ENCODE measurements around the gene UROD.
"Not testable (repeated sequence)": the region's sequence is repeated elsewhere in the genome, so short reads cannot be mapped to it uniquely, and the experiment has no call there.

Gene UROD

DNA sequence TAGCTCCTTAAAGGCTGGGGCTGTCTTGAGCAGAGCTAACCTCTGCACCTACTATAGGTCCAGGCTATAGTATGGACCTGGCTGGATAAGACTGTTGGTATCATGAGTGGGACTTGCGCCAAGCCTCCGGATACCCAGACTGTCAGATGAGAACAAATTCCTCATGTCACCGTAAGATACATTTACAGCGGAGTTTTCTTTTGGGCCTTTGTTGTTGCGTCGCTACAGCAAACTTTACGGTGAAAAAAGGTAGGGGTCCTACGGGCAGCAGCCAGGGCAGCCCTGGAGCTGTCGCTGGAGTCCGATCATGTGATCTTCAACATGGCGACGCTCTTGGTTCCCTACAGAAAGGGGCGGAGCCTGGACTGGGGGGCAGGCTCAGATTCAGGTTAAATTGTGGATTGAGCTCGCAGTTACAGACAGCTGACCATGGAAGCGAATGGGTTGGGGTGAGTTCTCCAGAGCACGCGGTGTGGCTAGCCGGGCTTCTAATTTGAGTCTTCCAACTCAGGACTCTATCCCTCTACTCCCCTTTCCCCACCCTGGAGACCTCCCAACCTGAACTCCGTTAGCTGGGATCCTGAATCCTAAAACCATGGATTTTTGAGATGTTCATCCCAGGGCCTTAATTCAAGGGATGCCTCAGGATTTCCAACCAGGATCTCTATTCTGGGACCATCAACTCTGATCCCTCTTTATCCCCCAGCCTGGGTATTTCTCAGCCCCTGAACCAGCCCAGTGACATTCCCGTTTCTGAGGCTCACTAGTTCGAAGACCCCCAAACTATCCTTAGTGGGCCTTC is at the start of gene UROD:
UROD (plus strand) TSS at position 418 of the 802 bp plus-strand sequence; CDS start at position 430, 12 bp downstream.
- no peaks in the 10 kb centered on the region for H3K27me3 Mint-ChIP-seq
- H3K9me3 Mint-ChIP-seq, result no peaks in the 10 kb centered on the region
- intact Hi-C loops (cut with micrococcal nuclease), result loop anchor here (1.0 to 5.0 kb wide), 5 partner anchors 235 to 480 kb away; partner anchors contain the start of genes RNU5D-1, RPS8 and TESK2
- H3K27ac Mint-ChIP-seq, result peak within 1 kb of the TSS; percentile 86
- peaks cover 67% of the 10 kb centered on the region for H3K36me3 Mint-ChIP-seq (ENCODE audit: low read depth)
- H3K4me3 Mint-ChIP-seq, result peak within 1 kb of the TSS; percentile 88
- H3K4me1 Mint-ChIP-seq (ENCODE audit: low read depth), result peaks cover 64% of the 10 kb centered on the region

GRCh38 chr1:44962729-44963128 is 49.3 kb upstream of the UROD start:
- no peaks in the 10 kb centered on the region for H3K9me3 Mint-ChIP-seq
- H3K27me3 Mint-ChIP-seq, result no peaks in the 10 kb centered on the region
- H3K4me3 Mint-ChIP-seq, result no peak overlapping the region
- H3K36me3 Mint-ChIP-seq (ENCODE audit: low read depth), result peaks cover 34% of the 10 kb centered on the region
- no peaks in the 10 kb centered on the region for H3K4me1 Mint-ChIP-seq (ENCODE audit: low read depth)
- intact Hi-C loops (cut with micrococcal nuclease), result no loop called here
- H3K27ac Mint-ChIP-seq, result no peak overlapping the region

GRCh38 chr1:44964396-44964795 is 47.7 kb upstream of the UROD start:
- Mint-ChIP-seq H3K36me3 (ENCODE audit: low read depth) (peaks cover 41% of the 10 kb centered on the region), H3K4me3 (no peak overlapping the region), H3K9me3 (no peaks in the 10 kb centered on the region), H3K27me3 (no peaks in the 10 kb centered on the region), H3K27ac (no peak overlapping the region), H3K4me1 (ENCODE audit: low read depth) (no peaks in the 10 kb centered on the region)
- intact Hi-C loops (cut with micrococcal nuclease), result no loop called here

- no peaks in the 10 kb centered on the region for H3K9me3 Mint-ChIP-seq
- H3K27ac Mint-ChIP-seq, result no peak overlapping the region
- intact Hi-C loops (cut with micrococcal nuclease), result no loop called here
- peaks cover 65% of the 10 kb centered on the region for H3K36me3 Mint-ChIP-seq (ENCODE audit: low read depth)
- no peak overlapping the region for H3K4me3 Mint-ChIP-seq
- H3K27me3 Mint-ChIP-seq, result no peaks in the 10 kb centered on the region
- peaks cover 8% of the 10 kb centered on the region for H3K4me1 Mint-ChIP-seq (ENCODE audit: low read depth)
Measured at GRCh38 chr1:44970317-44970716, 41.7 kb upstream of the UROD start.

DNA sequence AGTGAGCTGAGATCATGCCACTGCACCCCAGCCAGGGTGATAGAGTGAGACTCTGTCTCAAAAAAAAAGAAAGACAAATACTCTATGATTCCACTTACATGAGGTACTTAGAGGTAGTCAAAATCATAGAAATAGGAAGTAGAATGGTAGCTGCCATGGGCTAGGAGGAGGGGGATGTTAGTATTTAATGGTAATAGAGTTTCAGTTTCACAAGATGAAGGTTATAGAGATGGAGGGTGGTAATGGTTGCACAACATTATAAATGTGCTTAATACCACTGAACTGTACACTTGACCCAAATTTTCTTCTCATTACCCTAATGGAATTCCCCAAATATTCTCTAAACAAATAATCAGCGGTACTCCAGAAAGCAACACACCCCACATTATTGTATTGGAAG is 38.4 kb upstream of the UROD start:
- intact Hi-C loops (cut with micrococcal nuclease), result no loop called here
- peaks cover 73% of the 10 kb centered on the region for H3K36me3 Mint-ChIP-seq (ENCODE audit: low read depth)
- no peaks in the 10 kb centered on the region for H3K27me3 Mint-ChIP-seq
- no peaks in the 10 kb centered on the region for H3K9me3 Mint-ChIP-seq
- peaks cover 8% of the 10 kb centered on the region for H3K4me1 Mint-ChIP-seq (ENCODE audit: low read depth)
- no peak overlapping the region for H3K27ac Mint-ChIP-seq
- H3K4me3 Mint-ChIP-seq, result no peak overlapping the region

- intact Hi-C loops (cut with micrococcal nuclease), result no loop called here
- Mint-ChIP-seq H3K4me3 (no peak overlapping the region), H3K36me3 (ENCODE audit: low read depth) (peaks cover 78% of the 10 kb centered on the region), H3K27me3 (no peaks in the 10 kb centered on the region), H3K9me3 (no peaks in the 10 kb centered on the region), H3K4me1 (ENCODE audit: low read depth) (peaks cover 8% of the 10 kb centered on the region), H3K27ac (no peak overlapping the region)
Measured at GRCh38 chr1:44976252-44976651, 35.8 kb upstream of the UROD start.

DNA sequence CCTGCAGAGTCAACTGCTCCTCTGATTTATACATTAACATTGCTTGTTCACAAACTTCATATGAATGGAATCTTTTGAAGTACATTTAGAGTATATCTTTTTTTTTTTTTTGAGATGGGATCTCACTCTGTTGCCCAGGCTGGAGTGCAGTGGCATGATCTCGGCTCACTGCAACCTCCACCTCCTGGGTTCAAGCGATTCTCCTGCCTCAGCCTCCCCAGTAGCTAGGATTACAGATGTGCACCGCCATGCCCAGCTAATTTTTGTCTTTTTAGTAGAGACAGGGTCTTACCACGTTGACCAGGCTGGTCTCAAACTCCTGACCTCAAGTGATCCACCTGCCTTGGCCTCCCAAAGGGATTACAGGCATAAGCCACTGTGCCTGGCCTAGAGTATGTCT is 34.7 kb upstream of the UROD start:
- H3K27ac Mint-ChIP-seq; H3K27me3 Mint-ChIP-seq; intact Hi-C loops (cut with micrococcal nuclease); H3K9me3 Mint-ChIP-seq; H3K4me3 Mint-ChIP-seq; H3K4me1 Mint-ChIP-seq (ENCODE audit: low read depth): not testable (repeated sequence)
- peaks cover 76% of the 10 kb centered on the region for H3K36me3 Mint-ChIP-seq (ENCODE audit: low read depth)

- H3K36me3 Mint-ChIP-seq (ENCODE audit: low read depth), result peaks cover 18% of the 10 kb centered on the region
Measured at GRCh38 chr1:44985747-44986359, 26.2 kb upstream of the UROD start.

DNA sequence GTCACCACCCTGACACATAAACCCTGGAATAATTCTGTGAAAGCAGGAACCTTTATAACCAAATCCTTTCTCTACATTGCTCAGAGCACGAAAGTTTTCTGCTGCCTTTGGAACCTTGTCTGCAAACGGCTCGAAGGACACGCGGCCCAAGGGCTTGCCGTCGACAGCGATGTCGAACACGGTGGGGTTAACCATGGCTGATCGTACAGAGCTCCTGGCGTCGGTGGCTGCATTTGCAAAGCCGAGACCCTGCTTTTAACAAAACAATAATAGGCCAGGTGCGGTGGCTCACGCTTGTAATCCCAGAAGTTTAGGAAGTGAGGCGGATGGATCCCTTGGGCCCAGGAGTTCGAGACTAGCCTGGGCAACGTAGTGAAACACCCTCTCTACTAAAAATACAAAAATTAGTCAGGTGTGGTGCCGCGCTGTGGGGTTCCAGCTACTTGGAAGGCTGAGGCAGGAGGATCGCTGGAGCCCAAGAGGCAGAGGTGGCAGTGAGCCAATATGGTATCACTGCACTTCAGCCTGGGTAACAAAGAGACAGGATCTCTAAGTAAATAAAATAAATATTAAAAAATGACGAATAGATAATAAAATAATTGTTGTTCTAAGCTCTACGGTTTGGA is 23.4 kb upstream of the UROD start:
- H3K36me3 Mint-ChIP-seq (ENCODE audit: low read depth), result peaks cover 7% of the 10 kb centered on the region
- intact Hi-C loops (cut with micrococcal nuclease), result loop anchor here (2.0 kb wide), 1 partner anchor 14 kb away; no protein-coding TSS in a partner anchor
- peaks cover 6% of the 10 kb centered on the region for H3K4me1 Mint-ChIP-seq (ENCODE audit: low read depth)

More at GRCh38 chr1:44985747-44986359, 26.2 kb upstream of the UROD start:
- Mint-ChIP-seq H3K4me1 (ENCODE audit: low read depth) (peaks cover 6% of the 10 kb centered on the region), H3K9me3 (no peaks in the 10 kb centered on the region), H3K27ac (peak overlapping the region; percentile 93), H3K4me3 (peak overlapping the region; percentile 95), H3K27me3 (no peaks in the 10 kb centered on the region)
- intact Hi-C loops (cut with micrococcal nuclease), result no loop called here

GRCh38 chr1:44994309-44994898 is 17.6 kb upstream of the UROD start:
- Mint-ChIP-seq H3K27me3 (no peaks in the 10 kb centered on the region), H3K9me3 (no peaks in the 10 kb centered on the region), H3K36me3 (ENCODE audit: low read depth) (no peaks in the 10 kb centered on the region), H3K4me1 (ENCODE audit: low read depth) (no peaks in the 10 kb centered on the region), H3K4me3 (no peak overlapping the region), H3K27ac (no peak overlapping the region)
- intact Hi-C loops (cut with micrococcal nuclease), result no loop called here

More for the DNA sequence above, 23.4 kb upstream of the UROD start:
- H3K9me3 Mint-ChIP-seq, result no peaks in the 10 kb centered on the region
- no peak overlapping the region for H3K27ac Mint-ChIP-seq
- no peak overlapping the region for H3K4me3 Mint-ChIP-seq
- no peaks in the 10 kb centered on the region for H3K27me3 Mint-ChIP-seq

GRCh38 chr1:44995467-44996238 is 16.4 kb upstream of the UROD start:
- Mint-ChIP-seq H3K4me1 (ENCODE audit: low read depth) (peaks cover 5% of the 10 kb centered on the region), H3K27me3 (no peaks in the 10 kb centered on the region), H3K27ac (no peak overlapping the region), H3K9me3 (no peaks in the 10 kb centered on the region), H3K36me3 (ENCODE audit: low read depth) (no peaks in the 10 kb centered on the region), H3K4me3 (no peak overlapping the region)
- intact Hi-C loops (cut with micrococcal nuclease), result no loop called here

GRCh38 chr1:44999232-44999631 is 12.8 kb upstream of the UROD start:
- no peak overlapping the region for H3K27ac Mint-ChIP-seq
- no peak overlapping the region for H3K4me3 Mint-ChIP-seq
- peaks cover 27% of the 10 kb centered on the region for H3K4me1 Mint-ChIP-seq (ENCODE audit: low read depth)
- peaks cover 28% of the 10 kb centered on the region for H3K36me3 Mint-ChIP-seq (ENCODE audit: low read depth)
- no peaks in the 10 kb centered on the region for H3K27me3 Mint-ChIP-seq
- intact Hi-C loops (cut with micrococcal nuclease), result no loop called here
- H3K9me3 Mint-ChIP-seq, result no peaks in the 10 kb centered on the region

DNA sequence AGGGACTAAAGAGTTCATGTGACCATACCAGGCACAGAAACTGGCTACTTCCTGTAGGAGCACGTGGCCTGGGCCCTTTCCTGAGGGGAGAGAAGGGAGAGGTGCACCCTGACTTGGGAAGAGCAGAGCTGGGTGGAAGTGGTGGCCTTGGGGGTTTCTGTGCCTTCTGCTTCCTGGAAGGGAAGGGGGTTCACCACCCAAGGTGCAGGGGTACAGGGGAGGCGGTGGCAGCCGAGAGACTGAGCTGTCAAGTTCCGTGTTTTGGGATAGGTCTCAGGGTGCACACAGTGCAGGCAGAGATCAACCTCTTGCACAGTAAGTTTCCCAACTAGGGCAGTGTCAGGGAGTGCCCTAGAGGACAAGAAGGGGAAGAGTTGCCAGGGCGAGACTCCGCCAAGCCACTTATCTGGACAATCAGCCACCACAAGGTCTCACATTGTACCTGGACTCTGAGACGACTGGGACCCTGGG is 11.0 kb upstream of the UROD start:
- Mint-ChIP-seq H3K4me1 (ENCODE audit: low read depth) (peaks cover 27% of the 10 kb centered on the region), H3K27ac (peak overlapping the region; percentile 87), H3K4me3 (peak overlapping the region; percentile 1), H3K36me3 (ENCODE audit: low read depth) (peaks cover 47% of the 10 kb centered on the region), H3K27me3 (no peaks in the 10 kb centered on the region), H3K9me3 (no peaks in the 10 kb centered on the region)
- intact Hi-C loops (cut with micrococcal nuclease), result no loop called here
